Measurements from ENCODE around the gene CAPN15.

Gene CAPN15

DNA sequence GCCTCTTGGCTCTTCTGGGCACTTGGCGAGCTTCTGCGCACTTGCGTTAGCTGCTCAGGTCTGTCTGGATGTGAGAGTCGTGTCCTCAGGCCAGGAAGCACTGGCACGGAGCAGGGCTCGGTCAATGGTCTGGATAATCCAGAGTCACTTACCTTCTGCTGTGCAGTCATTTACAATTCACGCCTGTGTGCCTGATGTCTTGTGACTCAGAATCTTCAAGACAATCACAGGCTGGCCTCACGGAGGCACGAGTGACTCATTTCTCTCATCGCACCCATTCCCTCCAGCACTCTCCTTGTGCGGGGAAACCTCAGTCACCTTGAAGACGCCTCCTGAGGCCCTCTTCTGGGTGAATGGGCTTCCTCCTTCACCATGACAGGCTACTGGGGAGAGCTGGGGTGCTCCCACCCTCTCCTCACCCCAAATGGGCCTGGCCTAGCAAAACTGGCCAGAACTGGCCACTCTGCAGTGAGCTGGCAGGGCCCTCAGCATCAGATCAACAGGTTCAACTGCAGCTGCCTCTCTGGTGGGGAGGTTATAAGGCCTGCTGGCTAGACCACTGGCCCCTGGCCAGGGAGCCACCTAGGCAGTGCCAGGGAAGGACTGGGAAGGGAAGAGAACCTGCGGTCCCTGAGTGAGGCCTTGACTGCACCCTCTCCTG lies 1.9 kb upstream of the CAPN15 start:
- no peak for DNase-seq (ENCODE audit: low spot score in 2 of 2)
- H3K9me3 Mint-ChIP-seq = no peaks in the 10 kb centered on the region
- H3K36me3 Mint-ChIP-seq = no peaks in the 10 kb centered on the region
- H3K27ac Mint-ChIP-seq = peak overlapping the region; percentile 75
- no peaks in the 10 kb centered on the region for H3K27me3 Mint-ChIP-seq
- H3K4me3 Mint-ChIP-seq = peak overlapping the region; percentile 53
- ATAC-seq (ENCODE audit: low read depth) = no peak
- H3K4me1 Mint-ChIP-seq = peaks cover 25% of the 10 kb centered on the region

DNA sequence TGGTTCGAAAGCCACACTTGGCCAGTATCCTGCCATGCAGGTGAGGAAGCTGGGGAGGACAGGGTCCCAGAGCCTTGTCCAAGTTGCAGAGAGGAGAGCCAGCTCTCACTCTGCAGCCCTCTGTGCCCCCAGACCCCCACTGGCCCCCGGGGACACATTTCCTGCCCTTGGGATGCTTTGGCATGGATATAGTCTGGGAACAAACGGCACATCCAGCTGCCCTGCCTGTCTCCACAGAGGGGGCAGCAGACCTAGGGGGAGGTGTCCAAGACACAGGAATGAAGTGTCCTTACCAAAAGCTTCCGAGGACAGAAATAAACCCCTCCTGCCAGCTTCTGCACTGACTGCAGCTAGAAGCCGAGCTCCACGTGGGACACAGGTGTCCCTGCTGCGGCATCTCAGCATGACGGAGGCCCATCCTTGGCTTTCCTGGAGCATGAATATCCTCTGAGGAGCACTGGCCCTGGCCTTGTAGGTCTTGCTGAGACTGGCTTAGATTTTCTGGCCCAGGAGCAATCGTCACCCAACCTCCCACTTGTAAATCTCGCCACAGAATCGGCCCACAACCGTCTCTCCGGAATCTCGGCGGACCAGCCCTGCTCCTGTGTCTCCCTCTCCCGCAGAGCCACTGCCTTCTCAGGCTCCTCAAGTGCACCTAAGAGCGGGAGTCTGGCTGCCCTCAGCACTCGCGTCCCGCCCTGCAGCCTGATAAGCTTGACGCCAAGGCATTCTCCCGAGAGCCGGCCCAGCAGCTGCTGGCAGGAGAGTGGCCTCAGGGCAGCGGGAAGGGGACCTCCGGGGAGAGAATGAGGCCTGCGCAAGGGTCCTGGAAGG lies 1.1 kb upstream of the CAPN15 start:
- no peaks in the 10 kb centered on the region for H3K36me3 Mint-ChIP-seq
- H3K4me3 Mint-ChIP-seq = peak overlapping the region; percentile 77
- H3K27me3 Mint-ChIP-seq = no peaks in the 10 kb centered on the region
- H3K4me1 Mint-ChIP-seq = peaks cover 25% of the 10 kb centered on the region
- ATAC-seq (ENCODE audit: low read depth) (no peak), DNase-seq (ENCODE audit: low spot score in 2 of 2) (no peak)
- peak overlapping the region; percentile 35 for H3K27ac Mint-ChIP-seq
- no peaks in the 10 kb centered on the region for H3K9me3 Mint-ChIP-seq

DNA sequence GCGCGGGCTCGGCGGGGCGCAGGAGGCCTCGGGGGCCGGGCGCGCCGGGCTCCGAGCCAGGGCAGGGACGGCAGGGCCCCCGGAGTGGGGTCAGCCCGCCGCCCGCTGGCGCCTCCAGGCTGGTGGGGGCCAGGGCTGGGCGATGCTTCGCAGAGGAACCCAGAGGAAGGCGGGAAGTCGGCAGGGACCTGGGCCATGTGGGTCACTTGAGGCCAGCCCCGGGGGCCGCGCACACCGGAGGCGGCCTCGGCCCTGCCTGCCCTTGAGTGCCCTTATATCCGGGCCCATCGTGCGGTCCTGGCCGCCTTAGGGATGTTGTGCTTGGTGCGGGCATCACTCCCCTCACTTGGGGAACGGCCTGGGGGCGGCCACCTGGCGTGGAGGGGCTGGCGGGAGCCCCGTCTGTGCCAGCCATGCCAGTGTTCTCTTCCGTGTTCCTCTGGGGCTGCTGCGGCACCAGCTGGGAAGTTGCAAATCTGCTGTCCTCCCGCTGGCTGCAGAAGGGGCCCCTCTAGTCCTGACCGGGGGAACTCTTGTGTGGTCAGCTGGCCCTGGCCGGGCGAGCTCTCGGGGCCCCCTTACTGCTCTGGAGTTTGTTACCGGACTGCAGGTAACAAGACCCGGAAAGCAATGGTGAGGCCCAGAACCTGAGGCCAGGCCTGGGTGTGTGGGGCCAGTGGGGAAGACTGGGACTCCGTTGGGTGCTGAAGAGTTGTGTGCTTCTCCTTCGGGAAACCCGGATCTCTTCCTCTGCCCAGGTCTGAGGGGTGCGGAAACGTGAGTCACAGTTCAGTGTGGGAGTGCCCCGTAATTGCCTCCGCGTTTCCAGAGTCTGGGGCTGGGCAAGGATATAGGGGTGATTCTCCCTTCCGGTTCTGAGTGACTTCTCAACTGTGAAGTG lies 849 bp downstream of the CAPN15 start:
- no peaks in the 10 kb centered on the region for H3K36me3 Mint-ChIP-seq
- no peak overlapping the region for H3K27ac Mint-ChIP-seq
- H3K27me3 Mint-ChIP-seq = no peaks in the 10 kb centered on the region
- peaks cover 25% of the 10 kb centered on the region for H3K4me1 Mint-ChIP-seq
- ATAC-seq (ENCODE audit: low read depth) (no peak), DNase-seq (ENCODE audit: low spot score in 2 of 2) (peak in 1 of 2 donors; percentile 47)
- H3K4me3 Mint-ChIP-seq = peak overlapping the region; percentile 87
- no peaks in the 10 kb centered on the region for H3K9me3 Mint-ChIP-seq

DNA sequence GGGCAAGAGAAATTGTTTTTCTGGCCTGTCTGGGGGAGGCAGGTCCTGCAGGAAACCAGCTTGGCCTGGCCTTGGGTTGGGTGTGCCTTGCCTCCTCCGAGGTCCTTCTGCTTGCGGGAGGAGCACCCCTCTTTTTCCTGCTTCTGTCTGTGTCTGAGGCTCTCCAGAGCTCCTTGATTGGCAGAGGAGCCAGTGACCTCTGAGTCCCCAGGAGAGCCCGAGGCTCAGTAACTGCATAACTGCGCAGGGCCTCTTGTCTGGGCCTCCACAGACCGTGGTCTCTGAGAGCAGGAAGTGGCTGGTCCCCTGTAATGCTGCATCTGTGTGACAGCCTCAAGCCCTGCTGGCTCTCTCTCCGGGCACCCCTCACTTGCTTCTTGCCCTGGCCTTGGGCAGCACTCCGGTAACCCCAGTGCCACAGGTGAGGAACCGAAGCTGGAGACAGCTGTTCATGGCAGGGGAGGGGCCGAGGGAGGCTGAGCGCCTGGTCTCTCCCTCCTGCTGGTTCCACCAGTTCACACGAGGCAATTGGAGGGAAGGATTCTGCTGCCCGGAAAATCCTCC lies 1.6 kb downstream of the CAPN15 start:
- peak overlapping the region; percentile 87 for H3K4me3 Mint-ChIP-seq
- no peaks in the 10 kb centered on the region for H3K9me3 Mint-ChIP-seq
- H3K4me1 Mint-ChIP-seq = peaks cover 21% of the 10 kb centered on the region
- DNase-seq (ENCODE audit: low spot score in 2 of 2) = no peak
- no peak overlapping the region for H3K27ac Mint-ChIP-seq
- no peaks in the 10 kb centered on the region for H3K36me3 Mint-ChIP-seq
- H3K27me3 Mint-ChIP-seq = no peaks in the 10 kb centered on the region
- no peak for ATAC-seq (ENCODE audit: low read depth)

DNA sequence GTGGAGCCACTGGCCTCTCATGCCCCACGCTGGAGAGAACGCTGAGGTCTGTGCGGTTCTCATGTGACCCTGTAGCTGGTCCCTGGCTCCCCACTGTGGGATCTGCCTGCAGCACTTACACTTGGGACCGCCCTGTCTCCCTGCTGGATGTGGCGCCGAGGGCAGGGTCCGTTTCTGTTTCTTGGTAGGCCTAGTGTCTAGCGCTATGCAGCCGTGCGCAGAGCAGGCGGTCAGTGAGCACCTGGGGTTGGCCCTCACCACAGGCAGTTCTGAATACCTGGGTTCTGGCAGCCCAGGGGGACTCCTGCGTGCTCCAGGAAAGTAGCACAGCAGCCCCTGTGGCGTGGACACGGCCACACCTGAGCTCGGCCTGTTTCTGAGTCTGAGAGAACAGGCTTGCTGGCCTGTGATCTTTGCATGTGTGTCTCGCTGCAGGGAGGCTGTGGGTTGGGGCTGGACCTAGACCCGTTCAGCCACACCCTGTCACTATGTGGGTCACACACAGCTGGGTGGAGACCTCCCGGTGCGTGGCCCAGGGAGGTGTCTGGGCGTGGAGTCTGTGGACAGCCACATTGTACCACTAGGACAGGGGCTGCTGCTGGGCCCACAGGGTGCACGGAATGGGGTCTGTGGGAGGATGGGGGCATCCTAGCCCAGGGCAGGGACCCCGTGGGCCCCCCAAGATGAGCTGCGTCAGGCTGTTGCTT lies 2.8 kb downstream of the CAPN15 start:
- ATAC-seq (ENCODE audit: low read depth) (no peak), DNase-seq (ENCODE audit: low spot score in 2 of 2) (no peak)
- no peak overlapping the region for H3K27ac Mint-ChIP-seq
- no peaks in the 10 kb centered on the region for H3K9me3 Mint-ChIP-seq
- no peaks in the 10 kb centered on the region for H3K36me3 Mint-ChIP-seq
- no peaks in the 10 kb centered on the region for H3K27me3 Mint-ChIP-seq
- peak overlapping the region; percentile 62 for H3K4me3 Mint-ChIP-seq
- peaks cover 19% of the 10 kb centered on the region for H3K4me1 Mint-ChIP-seq

DNA sequence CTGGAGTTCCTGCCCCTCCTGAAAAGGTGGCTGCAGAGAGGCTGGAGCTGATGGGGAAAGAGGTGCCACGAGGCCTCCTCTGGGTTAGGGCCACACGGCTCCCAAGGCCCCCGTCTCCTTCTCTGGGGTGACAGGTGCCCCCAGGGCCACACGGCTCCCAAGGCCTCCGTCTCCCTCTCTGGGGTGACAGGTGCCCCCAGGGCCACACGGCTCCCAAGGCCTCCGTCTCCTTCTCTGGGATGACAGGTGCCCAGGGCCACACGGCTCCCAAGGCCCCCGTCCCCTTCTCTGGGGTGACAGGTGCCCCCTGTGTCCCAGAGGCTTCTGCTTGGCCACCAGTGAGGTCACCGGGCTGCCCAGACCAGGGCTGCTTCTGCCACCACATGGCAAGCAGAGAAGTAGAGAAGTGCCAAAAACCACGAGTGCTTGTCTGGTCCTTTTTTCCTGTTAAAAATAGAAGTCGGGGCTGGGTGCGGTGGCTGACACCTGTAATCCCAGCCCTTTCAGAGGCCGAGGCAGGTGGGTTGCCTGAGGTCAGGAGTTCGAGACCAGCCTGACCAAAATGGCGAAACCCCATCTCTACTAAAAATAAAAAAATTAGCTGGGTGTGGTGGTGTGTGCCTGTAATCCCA lies 4.1 kb downstream of the CAPN15 start:
- H3K4me3 Mint-ChIP-seq = no peak overlapping the region
- H3K27me3 Mint-ChIP-seq = no peaks in the 10 kb centered on the region
- no peaks in the 10 kb centered on the region for H3K9me3 Mint-ChIP-seq
- no peak overlapping the region for H3K27ac Mint-ChIP-seq
- H3K4me1 Mint-ChIP-seq = peaks cover 12% of the 10 kb centered on the region
- H3K36me3 Mint-ChIP-seq = no peaks in the 10 kb centered on the region
- ATAC-seq (ENCODE audit: low read depth) (no peak), DNase-seq (ENCODE audit: low spot score in 2 of 2) (no peak)

DNA sequence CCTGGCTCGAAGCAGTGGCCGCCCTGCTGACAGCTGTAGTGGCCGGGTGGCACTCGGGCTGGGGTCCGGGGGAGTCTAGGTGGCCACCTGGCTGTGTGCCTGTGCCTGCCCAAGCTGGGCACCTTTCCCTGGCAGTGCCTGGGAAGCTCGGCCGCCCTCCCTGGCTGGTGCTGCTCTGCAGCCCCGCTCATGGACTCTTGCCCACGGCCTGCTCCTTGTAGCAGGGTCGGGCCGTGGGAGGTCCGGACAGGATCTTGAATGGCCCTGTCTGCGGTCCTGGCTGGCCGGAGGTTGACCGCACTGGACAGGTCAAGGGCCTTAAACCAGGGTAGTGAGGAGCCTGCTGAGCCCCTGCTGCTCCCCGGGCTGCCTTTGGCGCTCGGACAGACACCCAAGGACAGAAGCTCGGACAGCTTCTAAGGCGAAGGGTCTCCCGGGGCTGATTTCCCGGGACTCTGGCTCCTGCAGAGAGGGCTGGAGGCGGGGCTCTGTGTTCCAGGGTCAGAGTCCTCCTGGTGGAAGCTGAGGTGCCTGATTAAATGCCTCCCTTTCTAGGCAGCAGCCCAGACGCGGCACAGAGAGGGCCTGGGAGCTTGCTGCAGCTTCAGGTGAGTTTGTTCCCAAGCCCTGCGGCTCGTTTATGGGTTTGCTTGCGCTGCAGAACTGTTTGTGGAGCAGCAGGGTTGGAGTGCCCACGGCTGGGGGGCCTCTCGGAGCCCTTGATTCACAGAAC lies 6.0 kb downstream of the CAPN15 start:
- no peaks in the 10 kb centered on the region for H3K9me3 Mint-ChIP-seq
- no peak overlapping the region for H3K4me3 Mint-ChIP-seq
- H3K27me3 Mint-ChIP-seq = no peaks in the 10 kb centered on the region
- no peak overlapping the region for H3K27ac Mint-ChIP-seq
- DNase-seq (ENCODE audit: low spot score in 2 of 2) (no peak), ATAC-seq (ENCODE audit: low read depth) (no peak)
- H3K4me1 Mint-ChIP-seq = peaks cover 9% of the 10 kb centered on the region
- H3K36me3 Mint-ChIP-seq = no peaks in the 10 kb centered on the region

DNA sequence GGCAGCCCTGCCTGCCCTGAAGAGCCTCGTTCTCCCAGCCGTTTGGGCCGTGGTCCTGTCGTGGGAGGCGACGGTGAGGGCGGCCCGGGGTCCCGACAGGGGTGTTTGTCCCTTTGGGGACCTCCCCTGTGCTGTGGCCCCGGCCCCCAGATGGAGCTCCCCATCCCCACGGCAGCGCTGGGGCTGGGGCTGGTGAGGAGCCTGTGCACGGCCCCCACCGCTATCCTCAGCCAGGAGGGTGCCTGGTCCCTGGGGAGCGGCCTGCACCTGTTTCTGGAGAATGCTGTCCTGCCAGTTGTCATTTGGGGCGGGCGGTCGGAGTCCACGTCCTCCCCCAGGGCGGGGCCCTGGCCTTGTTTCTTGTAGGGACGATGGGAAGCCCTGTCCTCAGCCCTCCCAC lies 6.6 kb downstream of the CAPN15 start:
- H3K27ac Mint-ChIP-seq = no peak overlapping the region
- no peak for ATAC-seq (ENCODE audit: low read depth)
- no peaks in the 10 kb centered on the region for H3K27me3 Mint-ChIP-seq
- DNase-seq (ENCODE audit: low spot score in 2 of 2) = no peak
- no peaks in the 10 kb centered on the region for H3K9me3 Mint-ChIP-seq
- H3K36me3 Mint-ChIP-seq = no peaks in the 10 kb centered on the region
- H3K4me1 Mint-ChIP-seq = peaks cover 4% of the 10 kb centered on the region
- no peak overlapping the region for H3K4me3 Mint-ChIP-seq

DNA sequence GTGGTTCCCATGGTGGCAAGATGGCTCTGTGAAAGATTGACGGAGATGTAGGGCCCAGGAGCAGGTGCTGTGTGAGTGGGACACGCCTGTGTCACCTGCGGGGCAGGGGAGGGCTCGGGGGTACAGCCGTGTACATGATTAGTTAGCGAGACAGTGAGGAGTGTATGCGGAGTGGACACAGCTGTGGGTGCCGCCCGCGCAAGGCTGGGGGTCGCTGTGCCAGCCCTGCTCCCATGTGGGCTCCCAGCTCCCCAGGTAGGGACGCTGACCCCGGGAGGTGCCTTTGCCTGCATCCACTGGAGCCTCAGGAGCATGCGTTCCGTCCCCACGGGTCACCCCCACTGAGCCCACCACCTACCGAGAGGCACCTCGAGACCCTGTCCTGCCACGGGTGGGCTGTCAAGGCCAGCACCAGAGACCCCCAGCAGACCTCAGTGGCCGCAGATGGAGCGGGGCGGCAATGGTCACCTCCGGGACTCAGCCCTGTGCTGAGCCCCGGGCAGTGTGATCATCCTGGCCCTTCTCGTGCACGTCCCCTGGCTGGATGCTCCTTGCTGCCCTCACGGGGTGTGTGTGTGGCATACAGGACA lies 7.4 kb downstream of the CAPN15 start:
- Mint-ChIP-seq H3K4me3 (no peak overlapping the region), H3K27me3 (no peaks in the 10 kb centered on the region), H3K9me3 (no peaks in the 10 kb centered on the region), H3K36me3 (no peaks in the 10 kb centered on the region), H3K4me1 (peaks cover 1% of the 10 kb centered on the region), H3K27ac (peak overlapping the region; percentile 55)
- ATAC-seq (ENCODE audit: low read depth) (no peak), DNase-seq (ENCODE audit: low spot score in 2 of 2) (no peak)

DNA sequence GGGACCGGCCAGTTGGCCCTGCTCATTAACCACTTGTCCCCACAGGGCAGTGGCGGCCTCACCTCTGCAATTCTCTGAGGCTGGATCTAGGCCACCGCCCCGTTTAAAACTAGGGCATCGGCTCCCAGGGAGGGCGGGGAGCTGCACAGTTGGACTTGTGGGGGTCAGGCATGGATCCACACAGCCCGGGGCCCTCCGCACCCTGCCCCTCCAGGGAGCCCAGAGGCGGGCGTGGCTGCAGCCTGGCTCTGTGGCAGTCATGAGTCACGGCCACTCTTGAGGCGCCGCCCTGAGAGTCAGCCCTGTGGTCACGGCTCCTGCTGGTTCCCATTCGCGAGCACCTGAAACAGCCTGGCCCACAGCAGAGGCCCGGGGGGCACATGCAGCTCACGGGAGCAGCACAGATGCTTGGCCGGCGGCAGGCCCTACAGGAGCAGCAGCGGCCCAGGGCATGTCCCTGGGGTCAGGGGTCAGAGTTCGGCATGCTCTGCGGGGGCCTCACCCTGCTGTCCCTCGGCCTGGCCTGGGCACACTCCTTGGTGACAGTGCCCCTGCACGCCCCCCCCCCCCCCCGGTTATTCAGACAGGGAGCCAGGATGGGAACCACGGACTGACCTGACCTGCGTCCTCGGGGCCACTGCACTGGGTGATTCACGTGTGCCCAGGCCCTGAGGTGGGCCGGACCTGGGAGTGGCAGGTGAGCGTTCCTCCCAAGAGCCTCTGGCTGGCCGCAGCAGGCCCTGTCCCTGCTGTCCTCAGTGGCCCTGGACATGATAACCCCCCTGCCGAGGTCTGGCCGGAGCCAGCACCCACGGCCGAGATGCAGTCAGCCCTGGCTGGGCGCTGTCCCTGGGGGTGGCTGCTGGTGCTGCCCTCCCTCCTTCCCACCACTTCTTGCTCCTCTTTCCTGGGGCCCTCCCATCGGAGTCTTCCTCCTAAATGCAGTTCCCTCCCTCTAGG lies 8.2 kb downstream of the CAPN15 start:
- Mint-ChIP-seq H3K9me3 (no peaks in the 10 kb centered on the region), H3K4me3 (no peak overlapping the region), H3K36me3 (no peaks in the 10 kb centered on the region), H3K4me1 (no peaks in the 10 kb centered on the region), H3K27me3 (no peaks in the 10 kb centered on the region), H3K27ac (no peak overlapping the region)
- no peak for ATAC-seq (ENCODE audit: low read depth)
- no peak for DNase-seq (ENCODE audit: low spot score in 2 of 2)

DNA sequence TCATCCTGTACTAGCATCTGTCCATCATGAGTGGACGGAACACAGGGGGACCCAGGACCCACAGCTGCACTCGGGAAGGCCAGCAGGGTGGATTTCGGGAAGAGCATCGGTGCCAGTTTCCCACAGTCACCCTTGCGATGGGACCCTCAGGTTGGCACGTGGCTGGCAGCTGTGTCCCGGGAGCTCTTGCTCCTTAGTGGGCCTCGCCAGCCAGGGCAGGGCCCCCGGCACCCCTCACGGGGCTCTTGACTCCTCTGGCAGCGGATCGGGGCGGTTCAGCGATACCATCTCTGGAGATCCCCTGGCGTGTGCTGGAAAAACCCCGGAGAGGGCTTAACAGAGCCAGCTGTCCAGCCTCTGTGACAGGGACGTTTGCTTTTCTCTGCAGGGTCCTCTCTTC lies 9.2 kb downstream of the CAPN15 start:
- Mint-ChIP-seq H3K9me3 (no peaks in the 10 kb centered on the region), H3K4me1 (no peaks in the 10 kb centered on the region), H3K4me3 (no peak overlapping the region), H3K27ac (no peak overlapping the region), H3K36me3 (no peaks in the 10 kb centered on the region), H3K27me3 (no peaks in the 10 kb centered on the region)
- no peak for ATAC-seq (ENCODE audit: low read depth)
- DNase-seq (ENCODE audit: low spot score in 2 of 2) = no peak
